Raji (cell line): ENCODE results near the gene TGFBR3.

ENCODE experiments used
- POLR2A ChIP-seq: IDR thresholded peaks from 2 replicates; pipeline ENCODE4 v1.6.1; 2011; ENCODE audit warnings: low read depth, low read length, control low read depth; ENCODE audit not compliant: insufficient read depth

TGFBR3 gene

GRCh38 chr1:91843843-91844242 is 42.1 kb downstream of the TGFBR3 start:
- no peak for TF ChIP-seq POLR2A

GRCh38 chr1:91842563-91842962 is 43.4 kb downstream of the TGFBR3 start:
- no peak for TF ChIP-seq POLR2A

GRCh38 chr1:91842056-91842455 is 43.9 kb downstream of the TGFBR3 start:
- no peak for TF ChIP-seq POLR2A

GRCh38 chr1:91836331-91837040 is 49.5 kb downstream of the TGFBR3 start:
- no peak for TF ChIP-seq POLR2A

GRCh38 chr1:91835087-91835521 is 50.8 kb downstream of the TGFBR3 start:
- TF ChIP-seq POLR2A, result no peak

GRCh38 chr1:91833946-91834345 is 52.0 kb downstream of the TGFBR3 start:
- no peak for TF ChIP-seq POLR2A

GRCh38 chr1:91831132-91831930 is 54.6 kb downstream of the TGFBR3 start:
- no peak for TF ChIP-seq POLR2A

GRCh38 chr1:91830242-91831131 is 55.5 kb downstream of the TGFBR3 start:
- no peak for TF ChIP-seq POLR2A

GRCh38 chr1:91829293-91830153 is 56.4 kb downstream of the TGFBR3 start:
- TF ChIP-seq POLR2A, result no peak

- no peak for TF ChIP-seq POLR2A
Observed at GRCh38 chr1:91828583-91829281, 57.2 kb downstream of the TGFBR3 start.

GRCh38 chr1:91827459-91828321 is 58.3 kb downstream of the TGFBR3 start:
- no peak for TF ChIP-seq POLR2A

- TF ChIP-seq POLR2A, result no peak
Observed at GRCh38 chr1:91827087-91827458, 58.9 kb downstream of the TGFBR3 start.

GRCh38 chr1:91826649-91827048 is 59.3 kb downstream of the TGFBR3 start:
- TF ChIP-seq POLR2A, result no peak
